MCF 10A (cell line): ENCODE results near the gene TRIP6. TPM values are rescaled to one million over a fixed set of nuclear protein-coding genes. Genes with fewer than 3 reads are reported as not detected.
"Not testable (repeated sequence)": the region's sequence is repeated elsewhere in the genome, so short reads cannot be mapped to it uniquely, and the experiment has no call there.

Experiments used
- BruUV-seq: library from RNA; stranded (reverse); fragments of 400-500 nt; replicated peaks from 2 replicates; lab custom pipeline; 2021; lab: Mats Ljungman, UMichigan
- CTCF ChIA-PET: fragments of 300-600 bp; sonication (Branson Sonifier 250); formaldehyde crosslinking; extraction: SDS; loops from one replicate; lab custom pipeline; 2021; ENCODE audit warnings: antibody characterized with exemption, inconsistent platforms; lab: Yijun Ruan, JAX
- POLR2A ChIA-PET: fragments of 300-600, 350-650 bp; sonication (Branson Sonifier 250); formaldehyde crosslinking; extraction: SDS; loops from one replicate; lab custom pipeline; 2020; ENCODE audit warnings: antibody characterized with exemption, inconsistent platforms; lab: Yijun Ruan, JAX
- DNase-seq: peaks from one replicate; pipeline ENCODE4 v3.0.0-alpha.2; 2018; ENCODE audit not compliant: unreplicated experiment
- H3K27ac Mint-ChIP-seq: one replicate; pipeline ENCODE4 v1.8.0; 2022; ENCODE audit warnings: mild to moderate bottlenecking, low read depth, mixed read lengths; ENCODE audit not compliant: unreplicated experiment
- H3K27me3 Mint-ChIP-seq: one replicate; pipeline ENCODE4 v1.8.0; 2022; ENCODE audit warnings: mixed read lengths; ENCODE audit not compliant: insufficient read depth, unreplicated experiment
- H3K36me3 Mint-ChIP-seq: one replicate; pipeline ENCODE4 v1.8.0; 2022; ENCODE audit warnings: mild to moderate bottlenecking, moderate library complexity, mixed read lengths; ENCODE audit not compliant: insufficient read depth, unreplicated experiment
- H3K4me1 Mint-ChIP-seq: one replicate; pipeline ENCODE4 v1.8.0; 2022; ENCODE audit warnings: mixed read lengths; ENCODE audit not compliant: insufficient read depth, unreplicated experiment
- H3K4me3 Mint-ChIP-seq: one replicate; pipeline ENCODE4 v1.8.0; 2022; ENCODE audit warnings: mild to moderate bottlenecking, moderate library complexity, mixed read lengths; ENCODE audit not compliant: unreplicated experiment
- H3K9me3 Mint-ChIP-seq: one replicate; pipeline ENCODE4 v1.8.0; 2022; ENCODE audit warnings: mixed read lengths; ENCODE audit not compliant: unreplicated experiment
- CTCF ChIP-seq: fragments of 200-600 bp; IDR thresholded peaks from one replicate; pipeline ENCODE4 v1.8.0; 2022; ENCODE audit warnings: antibody characterized with exemption, mild to moderate bottlenecking; ENCODE audit not compliant: unreplicated experiment
- intact Hi-C: fragments of 100-400 bp; cut with micrococcal nuclease; formaldehyde crosslinking; loops from 2 replicates; pipeline ENCODE4 v1.14.1; 2022
- total RNA-seq: library from RNA; stranded (reverse); gene quantifications from 2 replicates; pipeline ENCODE4 v1.2.3, GENCODE V29; 2022

Gene TRIP6
- total RNA-seq, 1 experiment from 2014 or later: 132 TPM

GRCh38 chr7:100900978-100901377 lies 33.8 kb downstream of the TRIP6 start:
- no peak for TF ChIP-seq CTCF
- H3K36me3 Mint-ChIP-seq: no peaks in the 10 kb centered on the region
- CTCF ChIA-PET: interaction anchor here (0.6 to 7.1 kb wide), 2 partner anchors 158 to 292 kb away, joined by 4 to 64 read pairs; no protein-coding TSS in a partner anchor
- no peak overlapping the region for H3K27ac Mint-ChIP-seq
- intact Hi-C loops: no loop called here
- no TSS peak for BruUV-seq
- H3K4me3 Mint-ChIP-seq: no peak overlapping the region
- POLR2A ChIA-PET: no interaction called here
- DNase-seq: no peak
- peaks cover 30% of the 10 kb centered on the region for H3K27me3 Mint-ChIP-seq
- H3K4me1 Mint-ChIP-seq: peaks cover 4% of the 10 kb centered on the region
- H3K9me3 Mint-ChIP-seq: no peaks in the 10 kb centered on the region

- H3K27me3 Mint-ChIP-seq: peaks cover 21% of the 10 kb centered on the region
- TF ChIP-seq CTCF: no peak
- H3K4me1 Mint-ChIP-seq: no peaks in the 10 kb centered on the region
- ChIA-PET POLR2A (interaction anchor here (0.6 kb wide), 1 partner anchor 151 kb away, joined by 3 read pairs; no protein-coding TSS in a partner anchor), CTCF (interaction anchor here (1.0 to 7.1 kb wide), 2 partner anchors 8 to 157 kb away, joined by 4 to 64 read pairs; no protein-coding TSS in a partner anchor)
- BruUV-seq: no TSS peak
- H3K36me3 Mint-ChIP-seq: no peaks in the 10 kb centered on the region
- H3K27ac Mint-ChIP-seq: no peak overlapping the region
- no peak for DNase-seq
- intact Hi-C loops: no loop called here
- H3K4me3 Mint-ChIP-seq: no peak overlapping the region
- no peaks in the 10 kb centered on the region for H3K9me3 Mint-ChIP-seq
Observed at GRCh38 chr7:100901921-100902332, 34.7 kb downstream of the TRIP6 start.

DNA sequence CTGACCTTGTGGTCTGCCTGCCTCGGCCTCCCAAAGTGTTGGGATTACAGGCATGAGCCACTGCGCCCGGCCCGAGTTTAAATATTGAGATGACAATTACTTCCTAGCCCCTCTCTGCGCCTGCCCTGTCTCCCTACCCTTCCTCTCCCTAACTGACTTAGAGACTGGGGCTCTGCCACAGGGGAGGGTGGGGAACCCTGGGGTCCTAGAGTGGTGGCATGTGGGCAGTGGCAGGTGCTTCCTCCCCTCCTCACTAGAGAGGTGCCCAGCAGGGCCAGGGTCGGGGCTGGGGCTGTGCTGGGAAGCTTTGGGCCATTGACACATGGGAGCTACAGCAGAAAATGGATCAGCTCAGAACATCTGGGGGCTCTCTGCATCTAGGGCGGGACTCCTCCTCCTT lies 35.5 kb downstream of the TRIP6 start:
- no peak for TF ChIP-seq CTCF
- H3K4me1 Mint-ChIP-seq: no peaks in the 10 kb centered on the region
- CTCF ChIA-PET: interaction anchor here (1.0 to 7.1 kb wide), 2 partner anchors 9 to 156 kb away, joined by 4 to 64 read pairs; no protein-coding TSS in a partner anchor
- POLR2A ChIA-PET: no interaction called here
- H3K27me3 Mint-ChIP-seq: peaks cover 19% of the 10 kb centered on the region
- BruUV-seq: no TSS peak
- no peak for DNase-seq
- H3K36me3 Mint-ChIP-seq: no peaks in the 10 kb centered on the region
- no peak overlapping the region for H3K4me3 Mint-ChIP-seq
- no peak overlapping the region for H3K27ac Mint-ChIP-seq
- H3K9me3 Mint-ChIP-seq: no peaks in the 10 kb centered on the region
- intact Hi-C loops: no loop called here

GRCh38 chr7:100908512-100908911 lies 41.3 kb downstream of the TRIP6 start:
- H3K4me1 Mint-ChIP-seq: no peaks in the 10 kb centered on the region
- H3K4me3 Mint-ChIP-seq: no peak overlapping the region
- BruUV-seq: no TSS peak

GRCh38 chr7:100910443-100910842 lies 43.3 kb downstream of the TRIP6 start:
- H3K4me3 Mint-ChIP-seq, H3K27me3 Mint-ChIP-seq, H3K9me3 Mint-ChIP-seq, DNase-seq, BruUV-seq, POLR2A ChIA-PET, H3K36me3 Mint-ChIP-seq, H3K4me1 Mint-ChIP-seq, intact Hi-C loops, H3K27ac Mint-ChIP-seq: not testable (repeated sequence)
- CTCF ChIA-PET: interaction anchor here (1.0 to 1.5 kb wide), 2 partner anchors 149 to 372 kb away, joined by 3 to 6 read pairs; no protein-coding TSS in a partner anchor

More at GRCh38 chr7:100908512-100908911, 41.3 kb downstream of the TRIP6 start:
- intact Hi-C loops: no loop called here
- no peaks in the 10 kb centered on the region for H3K36me3 Mint-ChIP-seq
- ChIA-PET POLR2A (interaction anchor here (0.6 kb wide), 1 partner anchor 413 kb away, joined by 3 read pairs; the partner anchor contains the start of gene IFT22), CTCF (no interaction called here)
- no peak for TF ChIP-seq CTCF
- no peak for DNase-seq
- H3K27ac Mint-ChIP-seq: no peak overlapping the region
- H3K9me3 Mint-ChIP-seq: no peaks in the 10 kb centered on the region
- no peaks in the 10 kb centered on the region for H3K27me3 Mint-ChIP-seq
